ENCODE data around the gene PDAP1. TPM values are rescaled to one million over a fixed set of nuclear protein-coding genes. Genes with fewer than 3 reads are reported as not detected.

PDAP1 gene
- total and polyA plus RNA-seq, 7 donors: 84.5 to 194 (median 89.5) TPM

DNA sequence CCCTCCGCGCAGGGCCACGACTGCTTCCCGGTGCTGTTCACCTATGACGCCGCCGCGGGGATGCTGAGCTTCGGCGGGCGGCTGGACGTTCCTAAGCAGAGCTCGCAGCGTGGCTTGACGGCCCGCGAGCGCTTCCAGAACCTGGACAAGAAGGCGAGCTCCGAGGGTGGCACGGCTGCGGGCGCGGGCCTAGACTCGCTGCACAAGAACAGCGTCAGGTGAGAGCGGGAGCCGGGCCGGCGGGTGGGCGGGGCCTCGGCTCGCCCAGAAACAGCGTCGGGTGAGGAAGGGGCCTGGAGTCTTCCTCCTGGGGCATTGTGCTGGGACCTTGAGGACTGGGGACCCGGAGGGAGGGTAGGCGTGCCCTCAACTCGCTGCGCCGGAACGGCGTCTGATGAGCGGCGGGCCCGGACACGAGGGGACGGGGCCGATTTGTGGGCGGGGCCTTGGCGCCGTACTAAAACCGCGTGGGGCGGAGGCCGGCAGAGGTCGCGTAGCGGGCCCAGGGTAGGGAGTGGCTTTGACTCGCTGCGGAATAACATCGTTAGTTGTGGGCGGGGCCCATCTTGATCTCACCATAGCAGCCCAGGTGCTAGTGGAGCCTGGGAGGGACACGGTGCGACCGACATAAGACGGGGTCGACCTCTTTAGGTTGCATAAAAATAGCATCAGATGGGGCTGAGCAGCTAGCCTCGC lies 15.6 kb downstream of the PDAP1 start:
- Histone ChIP-seq H3K36me3 (peaks cover 0 to 62% (median 26%) of the 10 kb centered on the region in 4 donors), H3K27ac (peak overlapping the region; percentile 57 to 75 (median 66)), H3K4me3 (peak overlapping the region; percentile 38 to 61 (median 52)), H3K27me3 (no peaks in the 10 kb centered on the region), H3K9me3 (no peaks in the 10 kb centered on the region), H3K4me1 (peaks cover 0 to 22% (median 19%) of the 10 kb centered on the region in 4 donors)
- intact Hi-C loops (cut with DNase I): no loop called here
- peak; percentile 91 for DNase-seq
- TF ChIP-seq CTCF (IDR thresholded peaks at IDR 0.05): no peak
- peak in 1 of 2 donors; percentile 11 for TF ChIP-seq POLR2A (IDR thresholded peaks at IDR 0.05)
- TF ChIP-seq POLR2AphosphoS5 (IDR thresholded peaks at IDR 0.05): peak; percentile 48 to 74 (median 62)
- no peak for TF ChIP-seq EP300 (IDR thresholded peaks at IDR 0.05)
- 3 to 16% methylated on average over 68 of the region's 68 CpGs for WGBS, 2 donors

- H3K27me3 ChIP-seq: no peaks in the 10 kb centered on the region
- peak overlapping the region; percentile 57 to 75 (median 66) for H3K27ac ChIP-seq
- intact Hi-C loops (cut with DNase I): no loop called here
- peak overlapping the region in 2 of 4 donors; percentile 49 to 55 for H3K4me3 ChIP-seq
- WGBS, 2 donors: 18 to 62% methylated on average over 8 of the region's 8 CpGs
- no peaks in the 10 kb centered on the region for H3K9me3 ChIP-seq
- peaks cover 0 to 62% (median 24%) of the 10 kb centered on the region in 4 donors for H3K36me3 ChIP-seq
- peaks cover 0 to 22% (median 19%) of the 10 kb centered on the region in 4 donors for H3K4me1 ChIP-seq
- TF ChIP-seq POLR2A (IDR thresholded peaks at IDR 0.05) (no peak), EP300 (IDR thresholded peaks at IDR 0.05) (no peak)
- no peak for DNase-seq
Observed at GRCh38 chr7:99392046-99392445, 16.4 kb downstream of the PDAP1 start.

GRCh38 chr7:99390941-99391602 lies 17.3 kb downstream of the PDAP1 start:
- H3K27ac ChIP-seq: no peak overlapping the region
- H3K36me3 ChIP-seq: peaks cover 0 to 62% (median 25%) of the 10 kb centered on the region in 4 donors
- 95% methylated on average over 23 of the region's 23 CpGs for WGBS, 2 donors
- H3K27me3 ChIP-seq: no peaks in the 10 kb centered on the region
- no peaks in the 10 kb centered on the region for H3K9me3 ChIP-seq
- no peak overlapping the region for H3K4me3 ChIP-seq
- H3K4me1 ChIP-seq: peaks cover 0 to 22% (median 19%) of the 10 kb centered on the region in 4 donors
- no peak for TF ChIP-seq POLR2A (IDR thresholded peaks at IDR 0.05)
- TF ChIP-seq EP300 (IDR thresholded peaks at IDR 0.05): no peak
- TF ChIP-seq POLR2AphosphoS5 (IDR thresholded peaks at IDR 0.05): no peak
- TF ChIP-seq CTCF (IDR thresholded peaks at IDR 0.05): no peak
- DNase-seq: no peak
- intact Hi-C loops (cut with DNase I): no loop called here

GRCh38 chr7:99389772-99390171 lies 18.6 kb downstream of the PDAP1 start:
- peaks cover 0 to 50% (median 23%) of the 10 kb centered on the region in 4 donors for H3K36me3 ChIP-seq
- intact Hi-C loops (cut with DNase I): no loop called here
- H3K27me3 ChIP-seq: no peaks in the 10 kb centered on the region

More at GRCh38 chr7:99389772-99390171, 18.6 kb downstream of the PDAP1 start:
- no peaks in the 10 kb centered on the region for H3K9me3 ChIP-seq
- peaks cover 0 to 22% (median 19%) of the 10 kb centered on the region in 4 donors for H3K4me1 ChIP-seq
- 93% methylated on average over 13 of the region's 13 CpGs for WGBS, 2 donors
- no peak overlapping the region for H3K27ac ChIP-seq
- no peak for DNase-seq
- TF ChIP-seq EP300 (IDR thresholded peaks at IDR 0.05) (no peak), POLR2A (IDR thresholded peaks at IDR 0.05) (no peak), CTCF (IDR thresholded peaks at IDR 0.05) (no peak), POLR2AphosphoS5 (IDR thresholded peaks at IDR 0.05) (no peak)
- H3K4me3 ChIP-seq: no peak overlapping the region

Data from sigmoid colon (tissue), 7 donors.